Gastrocnemius medialis (tissue), 4 donors: ENCODE results near the gene ENPP5.

Experiments used
- CTCF ChIP-seq, 5 experiments: fragments of 450-650 bp in 3 of 5; fragments of 200-600 bp in 2 of 5; sonication (generic) in 2 of 5; IDR thresholded peaks in 4 of 5; conservative IDR thresholded peaks in 1 of 5; 1 replicate in 4 of 5; 2 replicates in 1 of 5; pipeline ENCODE4 v1.5.1; 2016 to 2019; ENCODE audit warnings: antibody characterized with exemption in 5 of 5, mild to moderate bottlenecking in 3 of 5, moderate library complexity in 3 of 5
- POLR2A ChIP-seq, 2 donors: fragments of 450-650 bp; IDR thresholded peaks; one replicate each; pipeline ENCODE4 v1.6.1; 2017; ENCODE audit warnings: antibody characterized with exemption in 2 of 2, mild to moderate bottlenecking in 2 of 2, moderate library complexity in 2 of 2

DNA sequence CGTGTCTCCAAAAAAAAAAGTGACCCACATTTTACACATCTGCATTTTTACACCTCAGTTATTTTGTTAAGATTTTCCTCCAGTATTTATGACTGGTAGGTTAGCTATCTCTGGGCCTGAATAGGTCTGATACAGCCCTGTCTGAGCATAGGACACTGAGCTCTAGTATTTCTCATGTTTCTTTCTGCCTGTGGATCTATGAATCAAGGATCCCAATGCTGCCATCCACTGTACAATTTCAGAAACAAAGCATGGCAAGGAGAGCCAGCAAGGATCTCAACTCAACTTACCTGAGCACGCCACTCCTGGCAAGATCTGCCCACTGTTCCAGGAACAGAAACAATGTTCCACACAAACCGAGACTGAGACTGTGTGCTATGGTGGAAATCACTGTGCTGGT, 36.4 kb upstream of the ENPP5 start:
- TF ChIP-seq CTCF (IDR thresholded peaks at IDR 0.05 in 4 of 5, conservative IDR thresholded peaks at IDR 0.05 in 1 of 5) = peak in 1 of 5 experiments; percentile 24
- no peak for TF ChIP-seq POLR2A (IDR thresholded peaks at IDR 0.05)
